PC-3 (cell line): ENCODE measurements around the gene NELFE. TPM values are rescaled to one million over a fixed set of nuclear protein-coding genes. Genes with fewer than 3 reads are reported as not detected.

ENCODE experiments used
- ATAC-seq: fragments of 200-7000 bp; cut with Tn5 transposase; 2 replicates; pipeline ENCODE4 v1.9.1; 2020; ENCODE audit warnings: mild to moderate bottlenecking, moderate library complexity
- BruUV-seq: library from RNA; stranded (reverse); fragments of 400-500 nt; replicated peaks from 2 replicates; lab custom pipeline; 2021; lab: Mats Ljungman, UMichigan
- CTCF ChIA-PET: fragments of 300-600 bp; sonication (Branson Sonifier 250); formaldehyde crosslinking; loops from one replicate; lab custom pipeline; 2022; ENCODE audit warnings: antibody characterized with exemption; lab: Charles Lee
- POLR2A ChIA-PET: fragments of 300-600 bp; sonication (Branson Sonifier 250); formaldehyde crosslinking; loops from one replicate; lab custom pipeline; 2022; ENCODE audit warnings: antibody characterized with exemption; ENCODE audit not compliant: unreplicated experiment; lab: Charles Lee
- DNase-seq: peaks from one replicate; pipeline ENCODE4 v3.0.0-alpha.2; 2015
- H2AFZ ChIP-seq: fragments of 300-600 bp; sonication (generic); 2 replicates; pipeline ENCODE4 v1.6.0; 2016; ENCODE audit warnings: antibody characterized with exemption, low read length
- H3F3A ChIP-seq: fragments of 300-600 bp; sonication (generic); one replicate; pipeline ENCODE4 v1.6.0; 2017; ENCODE audit warnings: antibody characterized with exemption, low read length, control low read depth, mild to moderate bottlenecking; ENCODE audit not compliant: unreplicated experiment
- H3K27ac ChIP-seq: fragments of 300-600 bp; sonication (generic); 2 replicates; pipeline ENCODE4 v1.5.1; 2016; ENCODE audit warnings: mild to moderate bottlenecking, low read length
- H3K27me3 ChIP-seq: fragments of 300-600 bp; sonication (generic); 2 replicates; pipeline ENCODE4 v1.6.1; 2016; ENCODE audit warnings: low read length, mixed read lengths
- H3K36me3 ChIP-seq: fragments of 300-600 bp; sonication (generic); 2 replicates; pipeline ENCODE4 v1.6.1; 2016; ENCODE audit warnings: low read depth, mixed run types, low read length, mixed read lengths
- H3K4me1 ChIP-seq: fragments of 300-600 bp; sonication (generic); 2 replicates; pipeline ENCODE4 v1.5.1; 2016; ENCODE audit warnings: low read length; ENCODE audit not compliant: insufficient read depth
- H3K4me2 ChIP-seq: fragments of 300-600 bp; sonication (generic); 2 replicates; pipeline ENCODE4 v1.6.0; 2016; ENCODE audit warnings: low read length
- H3K4me3 ChIP-seq: fragments of 300-600 bp; sonication (generic); 2 replicates; pipeline ENCODE4 v1.5.1; 2016; ENCODE audit warnings: mild to moderate bottlenecking, low read length, mixed read lengths
- H3K79me2 ChIP-seq: fragments of 300-600 bp; sonication (generic); 2 replicates; pipeline ENCODE4 v1.6.1; 2017; ENCODE audit warnings: low read length, mixed read lengths
- H3K9ac ChIP-seq: fragments of 300-600 bp; sonication (generic); 2 replicates; pipeline ENCODE4 v1.6.0; 2016; ENCODE audit warnings: mild to moderate bottlenecking, low read length
- H3K9me2 ChIP-seq: fragments of 300-600 bp; sonication (generic); replicated peaks from 2 replicates; pipeline ENCODE4 v1.6.1; 2016; ENCODE audit warnings: mixed run types, low read length, mixed read lengths
- H3K9me3 ChIP-seq: fragments of 300-600 bp; sonication (generic); 2 replicates; pipeline ENCODE4 v1.6.1; 2016; ENCODE audit warnings: low read length, mixed read lengths
- H4K20me1 ChIP-seq: fragments of 300-600 bp; sonication (generic); 2 replicates; pipeline ENCODE4 v1.6.1; 2016; ENCODE audit warnings: low read length, mixed read lengths
- CTCF ChIP-seq: fragments of 300-600 bp; sonication (generic); conservative IDR thresholded peaks from 2 replicates; pipeline ENCODE4 v1.5.1; 2017; ENCODE audit warnings: antibody characterized with exemption, low read depth, mild to moderate bottlenecking, low read length
- EZH2 ChIP-seq: fragments of 300-600 bp; sonication (generic); IDR thresholded peaks from one replicate; pipeline ENCODE4 v1.6.1; 2017; ENCODE audit warnings: antibody characterized with exemption, mild to moderate bottlenecking, low read length; ENCODE audit not compliant: unreplicated experiment
- EZH2phosphoT487 ChIP-seq: fragments of 300-600 bp; sonication (generic); IDR thresholded peaks from 2 replicates; pipeline ENCODE4 v1.6.1; 2018; ENCODE audit warnings: mild to moderate bottlenecking, antibody characterized with exemption, low read length, borderline replicate concordance
- intact Hi-C: fragments of 100-400 bp; cut with micrococcal nuclease; formaldehyde crosslinking; loops from 2 replicates; pipeline ENCODE4 v1.9.0; 2023
- total RNA-seq: library from RNA; depleted of rRNA; stranded (reverse); fragments of >200 nt; gene quantifications from 2 replicates; pipeline ENCODE4 v1.2.3, GENCODE V29; 2014

Gene NELFE
- total RNA-seq, 1 experiment from 2014 or later: 132 TPM

GRCh38 chr6:31906122-31906521, 52.6 kb downstream of the NELFE start:
- CTCF ChIA-PET: interaction anchor here (1.0 kb wide), 1 partner anchor 46 kb away, joined by 4 read pairs; no protein-coding TSS in a partner anchor
- Histone ChIP-seq H3K27ac (no peak overlapping the region), H2AFZ (no peak overlapping the region), H3K4me1 (peaks cover 35% of the 10 kb centered on the region), H3K36me3 (no peaks in the 10 kb centered on the region), H3K4me3 (no peak overlapping the region), H3K79me2 (0 out of 2 replicates have a peak, but pooled peaks cover 3% of the 10 kb centered on the region), H3K9me2 (no peaks in the 10 kb centered on the region), H3F3A (no peaks in the 10 kb centered on the region), H3K9me3 (no peaks in the 10 kb centered on the region), H4K20me1 (no peaks in the 10 kb centered on the region), H3K9ac (no peak overlapping the region), H3K4me2 (no peak overlapping the region), H3K27me3 (no peaks in the 10 kb centered on the region)
- TF ChIP-seq CTCF: no peak
- TF ChIP-seq EZH2phosphoT487: no peak
- no peak for TF ChIP-seq EZH2
- intact Hi-C loops: loop anchor here (10.0 kb wide), 1 partner anchor 209 kb away; no protein-coding TSS in a partner anchor
- ATAC-seq (no peak), DNase-seq (no peak)
- BruUV-seq: no TSS peak
- POLR2A ChIA-PET: no interaction called here

DNA sequence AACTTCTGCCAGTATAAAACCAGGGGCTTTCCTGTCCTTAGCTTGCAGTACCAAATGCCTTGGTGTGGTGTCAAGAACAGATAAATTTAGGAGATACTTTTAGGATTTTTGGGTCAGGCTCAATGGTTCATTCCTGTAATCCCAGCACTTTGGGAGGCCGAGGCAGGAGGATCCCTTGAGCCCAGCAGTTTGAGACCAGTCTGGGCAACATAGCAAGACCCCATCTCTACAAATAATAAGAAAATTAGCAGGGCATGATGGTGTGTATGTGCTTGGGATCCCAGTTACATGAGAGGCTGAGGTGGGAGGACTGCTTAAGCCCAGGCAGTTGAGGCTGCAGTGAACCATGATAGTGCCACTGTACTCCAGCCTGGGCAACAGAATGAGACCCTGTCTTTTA, 53.7 kb downstream of the NELFE start:
- Histone ChIP-seq H3F3A (no peaks in the 10 kb centered on the region), H3K4me1 (peaks cover 32% of the 10 kb centered on the region), H3K4me2 (no peak overlapping the region), H2AFZ (no peak overlapping the region), H3K79me2 (0 out of 2 replicates have a peak, but pooled peaks cover 5% of the 10 kb centered on the region), H3K36me3 (no peaks in the 10 kb centered on the region), H4K20me1 (no peaks in the 10 kb centered on the region), H3K9ac (no peak overlapping the region), H3K9me2 (no peaks in the 10 kb centered on the region), H3K27me3 (no peaks in the 10 kb centered on the region), H3K4me3 (no peak overlapping the region), H3K27ac (no peak overlapping the region), H3K9me3 (no peaks in the 10 kb centered on the region)
- ATAC-seq: no peak
- intact Hi-C loops: loop anchor here (10.0 kb wide), 1 partner anchor 210 kb away; no protein-coding TSS in a partner anchor
- no peak for DNase-seq
- CTCF ChIA-PET: interaction anchor here (1.0 kb wide), 1 partner anchor 47 kb away, joined by 4 read pairs; no protein-coding TSS in a partner anchor
- no TSS peak for BruUV-seq
- no peak for TF ChIP-seq EZH2
- TF ChIP-seq EZH2phosphoT487: no peak
- TF ChIP-seq CTCF: no peak
- POLR2A ChIA-PET: no interaction called here

GRCh38 chr6:31903957-31904356, 54.8 kb downstream of the NELFE start:
- DNase-seq (no peak), ATAC-seq (no peak)
- Histone ChIP-seq H4K20me1 (no peaks in the 10 kb centered on the region), H3F3A (no peaks in the 10 kb centered on the region), H3K4me2 (no peak overlapping the region), H3K27ac (no peak overlapping the region), H3K9ac (no peak overlapping the region), H3K4me1 (peaks cover 23% of the 10 kb centered on the region), H3K36me3 (no peaks in the 10 kb centered on the region), H3K9me3 (no peaks in the 10 kb centered on the region), H3K9me2 (no peaks in the 10 kb centered on the region), H3K4me3 (no peak overlapping the region), H2AFZ (no peak overlapping the region), H3K27me3 (no peaks in the 10 kb centered on the region), H3K79me2 (peaks cover 8% of the 10 kb centered on the region; the same call in 1 of the 2 replicates)
- POLR2A ChIA-PET: no interaction called here
- TF ChIP-seq EZH2 (no peak), EZH2phosphoT487 (no peak), CTCF (no peak)
- no TSS peak for BruUV-seq
- CTCF ChIA-PET: no interaction called here
- intact Hi-C loops: loop anchor here (2.0 to 10.0 kb wide), 2 partner anchors 55 to 211 kb away; partner anchors contain the start of genes NELFE and SKIC2
